Measurements from ENCODE around the gene TESK2. TPM values are rescaled to one million over a fixed set of nuclear protein-coding genes. Genes with fewer than 3 reads are reported as not detected.
A peak's percentile ranks its signal among the peaks of the same experiment; 100 is the strongest.
"Not testable (repeated sequence)": the region's sequence is repeated elsewhere in the genome, so short reads cannot be mapped to it uniquely, and the experiment has no call there.

TESK2 gene
- polyA plus RNA-seq, 3 donors: 3.9 to 13.1 (median 4.1) TPM

DNA sequence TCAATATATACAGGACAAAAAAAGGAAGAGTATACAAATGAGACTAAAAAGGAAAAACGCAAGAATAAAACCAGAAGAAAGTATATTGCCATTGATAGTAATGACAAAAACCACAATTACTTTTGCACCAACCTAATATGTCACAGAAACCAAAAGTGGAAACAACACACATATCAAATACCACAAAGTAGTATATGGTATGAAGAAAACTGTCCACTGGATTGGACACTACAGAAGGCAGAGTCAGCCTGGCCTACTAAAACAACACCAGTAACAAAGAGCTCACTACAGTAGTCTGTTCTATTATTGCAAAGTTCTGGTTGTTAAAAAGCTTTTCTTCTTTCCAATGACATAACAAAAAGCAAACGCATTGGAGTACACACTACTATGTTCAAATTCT is 17.7 kb downstream of the TESK2 start:
- Histone ChIP-seq H3K9me3 (replicated peaks in 1 of 2; ENCODE audit: control insufficient read depth in 1 of 2, insufficient read depth in 1 of 2, low read length in 2 of 2) (no peaks in the 10 kb centered on the region), H3K36me3 (replicated peaks in 1 of 2; ENCODE audit: control insufficient read depth in 1 of 2, insufficient read depth in 2 of 2, low read length in 2 of 2) (no peaks in the 10 kb centered on the region), H3K4me1 (ENCODE audit: control insufficient read depth in 1 of 2, insufficient read depth in 2 of 2, low read length in 2 of 2) (no peaks in the 10 kb centered on the region), H3K27me3 (ENCODE audit: control insufficient read depth in 2 of 2, insufficient read depth in 2 of 2, low read length in 2 of 2) (no peaks in the 10 kb centered on the region), H3K4me3 (replicated peaks in 1 of 3; ENCODE audit: low read depth in 2 of 3, low read length in 3 of 3) (no peak overlapping the region), H2AFZ (ENCODE audit: insufficient read depth, low read depth, low read length, poor library complexity, severe bottlenecking) (no peak overlapping the region), H3K9ac (ENCODE audit: insufficient read depth, low read length, poor library complexity, severe bottlenecking) (no peak overlapping the region), H3K27ac (ENCODE audit: low read depth in 1 of 2, low read length in 2 of 2) (no peak overlapping the region), H4K20me1 (ENCODE audit: insufficient read depth, low read length) (no peaks in the 10 kb centered on the region), H3K4me2 (replicated peaks; ENCODE audit: extremely low read depth, low read length, poor library complexity, severe bottlenecking) (no peak overlapping the region), H3K79me2 (ENCODE audit: insufficient read depth, low read length) (no peaks in the 10 kb centered on the region)
- TF ChIP-seq, protein P1, sequence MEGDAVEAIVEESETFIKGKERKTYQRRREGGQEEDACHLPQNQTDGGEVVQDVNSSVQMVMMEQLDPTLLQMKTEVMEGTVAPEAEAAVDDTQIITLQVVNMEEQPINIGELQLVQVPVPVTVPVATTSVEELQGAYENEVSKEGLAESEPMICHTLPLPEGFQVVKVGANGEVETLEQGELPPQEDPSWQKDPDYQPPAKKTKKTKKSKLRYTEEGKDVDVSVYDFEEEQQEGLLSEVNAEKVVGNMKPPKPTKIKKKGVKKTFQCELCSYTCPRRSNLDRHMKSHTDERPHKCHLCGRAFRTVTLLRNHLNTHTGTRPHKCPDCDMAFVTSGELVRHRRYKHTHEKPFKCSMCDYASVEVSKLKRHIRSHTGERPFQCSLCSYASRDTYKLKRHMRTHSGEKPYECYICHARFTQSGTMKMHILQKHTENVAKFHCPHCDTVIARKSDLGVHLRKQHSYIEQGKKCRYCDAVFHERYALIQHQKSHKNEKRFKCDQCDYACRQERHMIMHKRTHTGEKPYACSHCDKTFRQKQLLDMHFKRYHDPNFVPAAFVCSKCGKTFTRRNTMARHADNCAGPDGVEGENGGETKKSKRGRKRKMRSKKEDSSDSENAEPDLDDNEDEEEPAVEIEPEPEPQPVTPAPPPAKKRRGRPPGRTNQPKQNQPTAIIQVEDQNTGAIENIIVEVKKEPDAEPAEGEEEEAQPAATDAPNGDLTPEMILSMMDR (IDR thresholded peaks at IDR 0.05): no peak
- DNase-seq: no peak
- H3K27ac Mint-ChIP-seq: no peak overlapping the region
- no peak overlapping the region for H3K4me3 Mint-ChIP-seq
- no CpG with 5 or more reads among the region's 2 CpGs for WGBS (ENCODE audit: insufficient coverage)
- intact Hi-C loops (cut with micrococcal nuclease): no loop called here
- peaks cover 5% of the 10 kb centered on the region for H3K4me1 Mint-ChIP-seq
- no peaks in the 10 kb centered on the region for H3K27me3 Mint-ChIP-seq (ENCODE audit: low read depth in 3 of 3)
- no peaks in the 10 kb centered on the region for H3K36me3 Mint-ChIP-seq
- no peaks in the 10 kb centered on the region for H3K9me3 Mint-ChIP-seq

GRCh38 chr1:45470306-45470798 is 20.6 kb downstream of the TESK2 start:
- H3K4me3 Mint-ChIP-seq: no peak overlapping the region
- Histone ChIP-seq H3K79me2 (ENCODE audit: insufficient read depth, low read length) (no peaks in the 10 kb centered on the region), H4K20me1 (ENCODE audit: insufficient read depth, low read length) (no peaks in the 10 kb centered on the region), H2AFZ (ENCODE audit: insufficient read depth, low read depth, low read length, poor library complexity, severe bottlenecking) (no peak overlapping the region), H3K27me3 (ENCODE audit: control insufficient read depth in 2 of 2, insufficient read depth in 2 of 2, low read length in 2 of 2) (no peaks in the 10 kb centered on the region), H3K36me3 (replicated peaks in 1 of 2; ENCODE audit: control insufficient read depth in 1 of 2, insufficient read depth in 2 of 2, low read length in 2 of 2) (no peaks in the 10 kb centered on the region), H3K4me2 (replicated peaks; ENCODE audit: extremely low read depth, low read length, poor library complexity, severe bottlenecking) (no peak overlapping the region), H3K9ac (ENCODE audit: insufficient read depth, low read length, poor library complexity, severe bottlenecking) (no peak overlapping the region), H3K9me3 (replicated peaks in 1 of 2; ENCODE audit: control insufficient read depth in 1 of 2, insufficient read depth in 1 of 2, low read length in 2 of 2) (no peaks in the 10 kb centered on the region), H3K4me1 (ENCODE audit: control insufficient read depth in 1 of 2, insufficient read depth in 2 of 2, low read length in 2 of 2) (no peaks in the 10 kb centered on the region), H3K4me3 (replicated peaks in 1 of 3; ENCODE audit: low read depth in 2 of 3, low read length in 3 of 3) (no peak overlapping the region), H3K27ac (ENCODE audit: low read depth in 1 of 2, low read length in 2 of 2) (no peak overlapping the region)
- no peaks in the 10 kb centered on the region for H3K36me3 Mint-ChIP-seq
- WGBS (ENCODE audit: insufficient coverage): no CpG with 5 or more reads among the region's 2 CpGs
- no peak overlapping the region for H3K27ac Mint-ChIP-seq
- peaks cover 0 to 2% (median 0%) of the 10 kb centered on the region in 3 donors for H3K27me3 Mint-ChIP-seq (ENCODE audit: low read depth in 3 of 3)
- peaks cover 5% of the 10 kb centered on the region for H3K4me1 Mint-ChIP-seq
- no peak for DNase-seq
- intact Hi-C loops (cut with micrococcal nuclease): no loop called here
- TF ChIP-seq, protein P1 (IDR thresholded peaks at IDR 0.05): no peak
- no peaks in the 10 kb centered on the region for H3K9me3 Mint-ChIP-seq

GRCh38 chr1:45467353-45467752 is 23.6 kb downstream of the TESK2 start:
- DNase-seq; H3K4me1 ChIP-seq (ENCODE audit: control insufficient read depth in 1 of 2, insufficient read depth in 2 of 2, low read length in 2 of 2); H3K4me3 Mint-ChIP-seq; H3K4me3 ChIP-seq (replicated peaks in 1 of 3; ENCODE audit: low read depth in 2 of 3, low read length in 3 of 3); H3K4me2 ChIP-seq (replicated peaks; ENCODE audit: extremely low read depth, low read length, poor library complexity, severe bottlenecking); H3K79me2 ChIP-seq (ENCODE audit: insufficient read depth, low read length); H3K4me1 Mint-ChIP-seq; H2AFZ ChIP-seq (ENCODE audit: insufficient read depth, low read depth, low read length, poor library complexity, severe bottlenecking); H3K27me3 Mint-ChIP-seq (ENCODE audit: low read depth in 3 of 3); H4K20me1 ChIP-seq (ENCODE audit: insufficient read depth, low read length); H3K36me3 Mint-ChIP-seq; H3K27me3 ChIP-seq (ENCODE audit: control insufficient read depth in 2 of 2, insufficient read depth in 2 of 2, low read length in 2 of 2); H3K9me3 ChIP-seq (replicated peaks in 1 of 2; ENCODE audit: control insufficient read depth in 1 of 2, insufficient read depth in 1 of 2, low read length in 2 of 2); H3K36me3 ChIP-seq (replicated peaks in 1 of 2; ENCODE audit: control insufficient read depth in 1 of 2, insufficient read depth in 2 of 2, low read length in 2 of 2); H3K9me3 Mint-ChIP-seq; intact Hi-C loops (cut with micrococcal nuclease); H3K9ac ChIP-seq (ENCODE audit: insufficient read depth, low read length, poor library complexity, severe bottlenecking); H3K27ac ChIP-seq (ENCODE audit: low read depth in 1 of 2, low read length in 2 of 2): not testable (repeated sequence)
- 100% methylated on average over 3 of the region's 9 CpGs for WGBS (ENCODE audit: insufficient coverage)
- peak overlapping the region in 1 of 7 donors; percentile 54 for H3K27ac Mint-ChIP-seq

All from CD14-positive monocyte (primary cell).